PC-3 (cell line): Measurements from ENCODE around the gene CUEDC1. TPM values are rescaled to one million over a fixed set of nuclear protein-coding genes. Genes with fewer than 3 reads are reported as not detected.

Experiments
- ATAC-seq: fragments of 200-7000 bp; cut with Tn5 transposase; 2 replicates; pipeline ENCODE4 v1.9.1; 2020; ENCODE audit warnings: mild to moderate bottlenecking, moderate library complexity
- BruUV-seq: library from RNA; stranded (reverse); fragments of 400-500 nt; replicated peaks from 2 replicates; lab custom pipeline; 2021; lab: Mats Ljungman, UMichigan
- CTCF ChIA-PET: fragments of 300-600 bp; sonication (Branson Sonifier 250); formaldehyde crosslinking; loops from one replicate; lab custom pipeline; 2022; ENCODE audit warnings: antibody characterized with exemption; lab: Charles Lee
- POLR2A ChIA-PET: fragments of 300-600 bp; sonication (Branson Sonifier 250); formaldehyde crosslinking; loops from one replicate; lab custom pipeline; 2022; ENCODE audit warnings: antibody characterized with exemption; ENCODE audit not compliant: unreplicated experiment; lab: Charles Lee
- DNase-seq: peaks from one replicate; pipeline ENCODE4 v3.0.0-alpha.2; 2015
- H2AFZ ChIP-seq: fragments of 300-600 bp; sonication (generic); 2 replicates; pipeline ENCODE4 v1.6.0; 2016; ENCODE audit warnings: antibody characterized with exemption, low read length
- H3F3A ChIP-seq: fragments of 300-600 bp; sonication (generic); one replicate; pipeline ENCODE4 v1.6.0; 2017; ENCODE audit warnings: antibody characterized with exemption, low read length, control low read depth, mild to moderate bottlenecking; ENCODE audit not compliant: unreplicated experiment
- H3K27ac ChIP-seq: fragments of 300-600 bp; sonication (generic); 2 replicates; pipeline ENCODE4 v1.5.1; 2016; ENCODE audit warnings: mild to moderate bottlenecking, low read length
- H3K27me3 ChIP-seq: fragments of 300-600 bp; sonication (generic); 2 replicates; pipeline ENCODE4 v1.6.1; 2016; ENCODE audit warnings: low read length, mixed read lengths
- H3K36me3 ChIP-seq: fragments of 300-600 bp; sonication (generic); 2 replicates; pipeline ENCODE4 v1.6.1; 2016; ENCODE audit warnings: low read depth, mixed run types, low read length, mixed read lengths
- H3K4me1 ChIP-seq: fragments of 300-600 bp; sonication (generic); 2 replicates; pipeline ENCODE4 v1.5.1; 2016; ENCODE audit warnings: low read length; ENCODE audit not compliant: insufficient read depth
- H3K4me2 ChIP-seq: fragments of 300-600 bp; sonication (generic); 2 replicates; pipeline ENCODE4 v1.6.0; 2016; ENCODE audit warnings: low read length
- H3K4me3 ChIP-seq: fragments of 300-600 bp; sonication (generic); 2 replicates; pipeline ENCODE4 v1.5.1; 2016; ENCODE audit warnings: mild to moderate bottlenecking, low read length, mixed read lengths
- H3K79me2 ChIP-seq: fragments of 300-600 bp; sonication (generic); 2 replicates; pipeline ENCODE4 v1.6.1; 2017; ENCODE audit warnings: low read length, mixed read lengths
- H3K9ac ChIP-seq: fragments of 300-600 bp; sonication (generic); 2 replicates; pipeline ENCODE4 v1.6.0; 2016; ENCODE audit warnings: mild to moderate bottlenecking, low read length
- H3K9me2 ChIP-seq: fragments of 300-600 bp; sonication (generic); replicated peaks from 2 replicates; pipeline ENCODE4 v1.6.1; 2016; ENCODE audit warnings: mixed run types, low read length, mixed read lengths
- H3K9me3 ChIP-seq: fragments of 300-600 bp; sonication (generic); 2 replicates; pipeline ENCODE4 v1.6.1; 2016; ENCODE audit warnings: low read length, mixed read lengths
- H4K20me1 ChIP-seq: fragments of 300-600 bp; sonication (generic); 2 replicates; pipeline ENCODE4 v1.6.1; 2016; ENCODE audit warnings: low read length, mixed read lengths
- EZH2 ChIP-seq: fragments of 300-600 bp; sonication (generic); IDR thresholded peaks from one replicate; pipeline ENCODE4 v1.6.1; 2017; ENCODE audit warnings: antibody characterized with exemption, mild to moderate bottlenecking, low read length; ENCODE audit not compliant: unreplicated experiment
- EZH2phosphoT487 ChIP-seq: fragments of 300-600 bp; sonication (generic); IDR thresholded peaks from 2 replicates; pipeline ENCODE4 v1.6.1; 2018; ENCODE audit warnings: mild to moderate bottlenecking, antibody characterized with exemption, low read length, borderline replicate concordance
- intact Hi-C: fragments of 100-400 bp; cut with micrococcal nuclease; formaldehyde crosslinking; loops from 2 replicates; pipeline ENCODE4 v1.9.0; 2023
- total RNA-seq: library from RNA; depleted of rRNA; stranded (reverse); fragments of >200 nt; gene quantifications from 2 replicates; pipeline ENCODE4 v1.2.3, GENCODE V29; 2014
- TF ChIP-seq, protein P1 (sequence below): fragments of 300-600 bp; sonication (generic); conservative IDR thresholded peaks from 2 replicates; pipeline ENCODE4 v1.5.1; 2017; ENCODE audit warnings: antibody characterized with exemption, low read depth, mild to moderate bottlenecking, low read length

Gene CUEDC1
- total RNA-seq, 1 experiment from 2014 or later, result 31.6 TPM

DNA sequence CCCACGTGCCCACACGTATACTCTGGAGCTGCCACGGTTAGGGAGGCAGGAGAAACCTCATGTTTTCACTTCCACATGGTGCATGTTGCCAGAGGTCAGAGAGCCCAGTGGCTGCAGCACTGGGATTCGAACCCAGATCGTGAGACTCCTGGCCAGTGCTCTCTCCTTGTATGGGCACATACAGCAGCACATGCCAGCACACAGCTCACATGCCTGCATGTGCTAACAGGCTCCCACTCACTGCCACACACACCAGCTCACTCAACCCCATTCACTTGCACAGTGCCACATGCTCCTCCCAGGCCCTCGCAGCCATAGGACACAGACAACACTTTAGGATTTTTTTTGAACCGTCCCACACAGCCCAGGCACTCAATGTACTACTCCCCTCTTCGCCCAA lies 55.8 kb downstream of the CUEDC1 start:
- Histone ChIP-seq H3K27ac (peak overlapping the region; percentile 96), H3K4me1 (peaks cover 61% of the 10 kb centered on the region), H3K4me3 (no peak overlapping the region), H3F3A (peaks cover 7% of the 10 kb centered on the region), H4K20me1 (no peaks in the 10 kb centered on the region), H3K79me2 (peaks cover 66% of the 10 kb centered on the region), H3K9me3 (no peaks in the 10 kb centered on the region), H3K36me3 (no peaks in the 10 kb centered on the region), H3K9me2 (no peaks in the 10 kb centered on the region), H2AFZ (no peak overlapping the region), H3K4me2 (no peak overlapping the region), H3K27me3 (no peaks in the 10 kb centered on the region), H3K9ac (peak overlapping the region; percentile 20)
- TF ChIP-seq, protein P1, sequence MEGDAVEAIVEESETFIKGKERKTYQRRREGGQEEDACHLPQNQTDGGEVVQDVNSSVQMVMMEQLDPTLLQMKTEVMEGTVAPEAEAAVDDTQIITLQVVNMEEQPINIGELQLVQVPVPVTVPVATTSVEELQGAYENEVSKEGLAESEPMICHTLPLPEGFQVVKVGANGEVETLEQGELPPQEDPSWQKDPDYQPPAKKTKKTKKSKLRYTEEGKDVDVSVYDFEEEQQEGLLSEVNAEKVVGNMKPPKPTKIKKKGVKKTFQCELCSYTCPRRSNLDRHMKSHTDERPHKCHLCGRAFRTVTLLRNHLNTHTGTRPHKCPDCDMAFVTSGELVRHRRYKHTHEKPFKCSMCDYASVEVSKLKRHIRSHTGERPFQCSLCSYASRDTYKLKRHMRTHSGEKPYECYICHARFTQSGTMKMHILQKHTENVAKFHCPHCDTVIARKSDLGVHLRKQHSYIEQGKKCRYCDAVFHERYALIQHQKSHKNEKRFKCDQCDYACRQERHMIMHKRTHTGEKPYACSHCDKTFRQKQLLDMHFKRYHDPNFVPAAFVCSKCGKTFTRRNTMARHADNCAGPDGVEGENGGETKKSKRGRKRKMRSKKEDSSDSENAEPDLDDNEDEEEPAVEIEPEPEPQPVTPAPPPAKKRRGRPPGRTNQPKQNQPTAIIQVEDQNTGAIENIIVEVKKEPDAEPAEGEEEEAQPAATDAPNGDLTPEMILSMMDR, result no peak
- no peak for TF ChIP-seq EZH2phosphoT487
- no peak for TF ChIP-seq EZH2
- no peak for ATAC-seq
- intact Hi-C loops, result no loop called here
- POLR2A ChIA-PET, result interaction anchor here (0.5 to 1.0 kb wide), 3 partner anchors 12 to 48 kb away, joined by 3 to 4 read pairs (median 3); no protein-coding TSS in a partner anchor
- CTCF ChIA-PET, result interaction anchor here (1.3 kb wide), 1 partner anchor 49 kb away, joined by 4 read pairs; no protein-coding TSS in a partner anchor
- DNase-seq, result no peak
- no TSS peak for BruUV-seq

DNA sequence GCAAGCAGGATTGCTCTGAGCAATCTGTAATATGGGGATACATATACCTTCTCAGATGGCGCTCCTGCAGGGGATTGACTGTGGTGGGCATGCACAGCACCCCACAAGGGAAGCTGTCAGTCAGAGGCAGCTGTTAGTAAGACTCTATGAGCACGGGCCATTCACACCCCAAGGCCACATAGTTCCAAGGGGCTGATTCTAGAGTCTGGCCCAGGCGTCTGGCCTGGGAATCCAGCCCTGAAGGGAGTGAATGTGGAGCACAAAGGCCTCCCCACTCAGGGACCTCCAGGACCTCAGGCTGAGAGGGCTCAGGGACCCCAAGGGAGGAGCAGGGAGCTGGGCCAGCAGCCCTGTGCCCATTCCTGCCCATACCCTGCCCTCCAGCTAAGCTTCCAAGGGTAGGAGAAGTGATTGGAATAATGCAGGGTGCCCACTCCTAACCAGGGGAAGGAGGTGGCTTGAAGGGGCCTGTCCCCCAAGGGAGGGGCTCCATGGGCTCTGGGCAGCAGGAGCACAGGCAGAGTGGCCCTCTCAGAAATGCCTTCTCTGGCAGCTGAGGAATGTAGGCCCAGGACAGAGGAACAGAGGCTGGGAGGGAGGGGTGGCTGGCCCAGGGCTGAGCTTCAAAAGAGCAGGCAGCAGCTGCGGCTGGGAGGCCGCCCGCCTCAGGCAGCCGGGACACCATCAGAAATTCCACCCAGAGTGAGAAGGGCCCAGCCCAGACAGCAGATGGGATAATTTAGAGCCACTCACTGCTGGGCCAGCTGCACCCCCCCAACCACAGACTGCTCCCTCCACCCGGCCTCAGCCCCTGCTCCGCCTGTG lies 56.5 kb downstream of the CUEDC1 start:
- H3K36me3 ChIP-seq, result no peaks in the 10 kb centered on the region
- no peaks in the 10 kb centered on the region for H3K9me3 ChIP-seq
- no peak overlapping the region for H3K27ac ChIP-seq
- H3K9me2 ChIP-seq, result no peaks in the 10 kb centered on the region
- no peaks in the 10 kb centered on the region for H4K20me1 ChIP-seq
- CTCF ChIA-PET, result interaction anchor here (0.6 kb wide), 1 partner anchor 39 kb away, joined by 9 read pairs; no protein-coding TSS in a partner anchor
- H3K4me1 ChIP-seq, result peaks cover 60% of the 10 kb centered on the region
- DNase-seq, result no peak
- H2AFZ ChIP-seq, result no peak overlapping the region
- H3K4me2 ChIP-seq, result no peak overlapping the region
- H3F3A ChIP-seq, result peaks cover 7% of the 10 kb centered on the region
- H3K79me2 ChIP-seq, result peaks cover 61% of the 10 kb centered on the region
- H3K27me3 ChIP-seq, result no peaks in the 10 kb centered on the region
- H3K4me3 ChIP-seq, result no peak overlapping the region
- POLR2A ChIA-PET, result no interaction called here
- no peak overlapping the region for H3K9ac ChIP-seq
- BruUV-seq, result no TSS peak
- intact Hi-C loops, result no loop called here
- ATAC-seq, result no peak
- TF ChIP-seq EZH2 (no peak), EZH2phosphoT487 (no peak)
- TF ChIP-seq, protein P1, result no peak
